MM.1S (cell line): Measurements from ENCODE around the gene SRRM2.

Experiments
- DNase-seq: peaks from one replicate; pipeline ENCODE4 v3.0.0-alpha.2; 2015
- H2AFZ ChIP-seq: fragments of 300-600 bp; sonication (generic); 2 replicates; pipeline ENCODE4 v1.6.0; 2016; ENCODE audit warnings: antibody characterized with exemption, low read length
- H3F3A ChIP-seq: fragments of 300-600 bp; sonication (generic); 2 replicates; pipeline ENCODE4 v1.6.1; 2016; ENCODE audit warnings: mild to moderate bottlenecking, antibody characterized with exemption, low read length, moderate library complexity, mixed read lengths; ENCODE audit not compliant: insufficient read depth
- H3K27ac ChIP-seq: fragments of 300-600 bp; sonication (generic); 2 replicates; pipeline ENCODE4 v1.5.1; 2016; ENCODE audit warnings: mild to moderate bottlenecking, low read length
- H3K27me3 ChIP-seq: fragments of 300-600 bp; sonication (generic); replicated peaks from 2 replicates; pipeline ENCODE4 v1.6.0; 2016; ENCODE audit warnings: low read length; ENCODE audit not compliant: insufficient read depth
- H3K36me3 ChIP-seq: fragments of 300-600 bp; sonication (generic); replicated peaks from 2 replicates; pipeline ENCODE4 v1.6.1; 2016; ENCODE audit warnings: mild to moderate bottlenecking, low read length, mixed read lengths; ENCODE audit not compliant: insufficient read depth
- H3K4me1 ChIP-seq: fragments of 300-600 bp; sonication (generic); 2 replicates; pipeline ENCODE4 v1.6.1; 2016; ENCODE audit warnings: low read length, mixed read lengths
- H3K4me2 ChIP-seq: fragments of 300-600 bp; sonication (generic); 2 replicates; pipeline ENCODE4 v1.6.0; 2016; ENCODE audit warnings: low read depth, low read length
- H3K4me3 ChIP-seq: fragments of 300-600 bp; sonication (generic); 2 replicates; pipeline ENCODE4 v1.5.1; 2016; ENCODE audit warnings: low read length, mixed read lengths
- H3K79me2 ChIP-seq: fragments of 300-600 bp; sonication (generic); 2 replicates; pipeline ENCODE4 v1.6.1; 2016; ENCODE audit warnings: mixed run types, low read length, mixed read lengths
- H3K9ac ChIP-seq: fragments of 300-600 bp; sonication (generic); 2 replicates; pipeline ENCODE4 v1.6.1; 2016; ENCODE audit warnings: low read length, mixed read lengths
- H3K9me2 ChIP-seq: fragments of 300-600 bp; sonication (generic); replicated peaks from 2 replicates; pipeline ENCODE4 v1.6.1; 2016; ENCODE audit warnings: mild to moderate bottlenecking, low read length, mixed read lengths; ENCODE audit not compliant: insufficient read depth
- H3K9me3 ChIP-seq: fragments of 300-600 bp; sonication (generic); replicated peaks from 2 replicates; pipeline ENCODE4 v1.6.1; 2016; ENCODE audit warnings: mild to moderate bottlenecking, low read length, mixed read lengths; ENCODE audit not compliant: insufficient read depth
- H4K20me1 ChIP-seq: fragments of 300-600 bp; sonication (generic); 2 replicates; pipeline ENCODE4 v1.6.1; 2016; ENCODE audit warnings: mild to moderate bottlenecking, low read length, moderate library complexity, mixed read lengths; ENCODE audit not compliant: insufficient read depth
- EZH2 ChIP-seq: fragments of 300-600 bp; sonication (generic); optimal IDR thresholded peaks from 2 replicates; pipeline ENCODE3; 2017; ENCODE audit warnings: low read depth, mild to moderate bottlenecking, antibody characterized with exemption, low read length, mixed read lengths
- EZH2phosphoT487 ChIP-seq: fragments of 300-600 bp; sonication (generic); IDR thresholded peaks from 2 replicates; pipeline ENCODE4 v1.6.1; 2018; ENCODE audit warnings: antibody characterized with exemption, low read length
- TF ChIP-seq, protein P1 (sequence below): fragments of 300-600 bp; sonication (generic); IDR thresholded peaks from 2 replicates; pipeline ENCODE4 v1.5.1; 2016; ENCODE audit warnings: antibody characterized with exemption, low read length, mixed read lengths

Gene SRRM2

DNA sequence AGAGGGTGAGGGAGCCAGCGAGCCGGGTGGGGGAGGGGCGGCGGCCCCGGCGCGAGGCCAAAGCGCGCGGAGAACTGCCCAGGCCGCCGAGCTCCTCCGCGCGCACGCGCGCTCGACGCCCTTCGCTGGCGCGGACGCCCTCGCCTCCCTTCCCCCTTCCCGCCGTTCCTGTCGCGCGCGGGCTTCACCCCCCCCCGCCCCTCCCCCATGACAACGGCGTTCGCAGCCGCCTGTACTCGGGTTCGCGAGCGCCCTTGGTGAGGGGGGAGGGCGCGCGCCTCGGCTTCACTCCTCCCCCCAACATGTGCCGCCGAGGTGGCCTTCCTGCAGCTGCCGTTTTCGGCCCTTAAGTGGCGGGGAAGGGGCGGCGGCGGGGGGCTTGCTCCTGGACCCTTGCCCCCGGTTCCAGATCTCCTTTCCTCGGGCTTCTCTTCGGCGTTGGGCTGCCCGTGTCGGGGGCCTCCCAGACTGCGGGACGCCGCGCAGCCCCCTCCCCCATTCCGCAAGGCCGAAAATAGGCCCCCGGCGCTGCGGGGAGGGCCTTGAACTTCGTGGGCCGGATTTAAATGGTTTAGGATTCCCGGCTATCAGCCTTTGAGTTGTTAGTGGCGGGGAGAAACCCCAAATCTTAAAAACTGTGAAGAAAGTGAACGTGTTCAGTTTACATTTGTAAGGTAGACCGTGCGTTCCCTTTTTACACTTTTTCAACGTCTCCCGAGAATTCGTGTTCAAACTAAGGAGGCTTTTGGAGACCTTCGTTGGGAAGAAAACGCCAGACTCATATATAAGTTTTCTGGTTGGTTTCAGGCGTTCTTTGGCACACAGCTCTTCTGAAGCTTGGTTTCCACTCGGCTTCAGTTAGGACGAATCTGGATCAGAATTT, 653 bp downstream of the SRRM2 start:
- no peaks in the 10 kb centered on the region for H3K9me2 ChIP-seq
- H3K9me3 ChIP-seq: no peaks in the 10 kb centered on the region
- H3K79me2 ChIP-seq: peaks cover 63% of the 10 kb centered on the region
- peak; percentile 80 for DNase-seq
- no peaks in the 10 kb centered on the region for H3K27me3 ChIP-seq
- peak overlapping the region; percentile 77 for H3K4me3 ChIP-seq
- no peak for TF ChIP-seq EZH2phosphoT487
- no peak for TF ChIP-seq EZH2
- TF ChIP-seq, protein P1, sequence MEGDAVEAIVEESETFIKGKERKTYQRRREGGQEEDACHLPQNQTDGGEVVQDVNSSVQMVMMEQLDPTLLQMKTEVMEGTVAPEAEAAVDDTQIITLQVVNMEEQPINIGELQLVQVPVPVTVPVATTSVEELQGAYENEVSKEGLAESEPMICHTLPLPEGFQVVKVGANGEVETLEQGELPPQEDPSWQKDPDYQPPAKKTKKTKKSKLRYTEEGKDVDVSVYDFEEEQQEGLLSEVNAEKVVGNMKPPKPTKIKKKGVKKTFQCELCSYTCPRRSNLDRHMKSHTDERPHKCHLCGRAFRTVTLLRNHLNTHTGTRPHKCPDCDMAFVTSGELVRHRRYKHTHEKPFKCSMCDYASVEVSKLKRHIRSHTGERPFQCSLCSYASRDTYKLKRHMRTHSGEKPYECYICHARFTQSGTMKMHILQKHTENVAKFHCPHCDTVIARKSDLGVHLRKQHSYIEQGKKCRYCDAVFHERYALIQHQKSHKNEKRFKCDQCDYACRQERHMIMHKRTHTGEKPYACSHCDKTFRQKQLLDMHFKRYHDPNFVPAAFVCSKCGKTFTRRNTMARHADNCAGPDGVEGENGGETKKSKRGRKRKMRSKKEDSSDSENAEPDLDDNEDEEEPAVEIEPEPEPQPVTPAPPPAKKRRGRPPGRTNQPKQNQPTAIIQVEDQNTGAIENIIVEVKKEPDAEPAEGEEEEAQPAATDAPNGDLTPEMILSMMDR: no peak
- H3K4me2 ChIP-seq: peak overlapping the region; percentile 83
- H2AFZ ChIP-seq: no peak overlapping the region
- H3K36me3 ChIP-seq: peaks cover 20% of the 10 kb centered on the region
- H3K9ac ChIP-seq: peak overlapping the region; percentile 95
- no peaks in the 10 kb centered on the region; the same call in 1 of the 2 replicates for H3F3A ChIP-seq
- H3K27ac ChIP-seq: peak overlapping the region; percentile 95
- H3K4me1 ChIP-seq: peaks cover 22% of the 10 kb centered on the region
- H4K20me1 ChIP-seq: peaks cover 37% of the 10 kb centered on the region

DNA sequence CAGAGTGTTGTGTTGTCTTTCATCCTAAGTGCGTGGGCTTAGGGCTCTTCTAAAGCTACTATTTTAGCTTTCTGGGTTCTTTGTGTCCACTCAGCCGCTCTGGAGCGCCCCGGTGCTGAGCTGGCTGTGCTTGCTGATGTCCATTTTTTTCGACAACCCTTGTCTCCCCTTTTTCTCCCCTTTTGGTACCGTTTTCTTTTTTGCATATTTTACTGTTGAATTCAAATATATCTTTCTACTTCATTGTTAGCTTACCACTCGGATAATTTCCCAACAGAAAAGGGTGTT, 1.2 kb downstream of the SRRM2 start:
- H3K27ac ChIP-seq: peak overlapping the region; percentile 95; the same call in 1 of the 2 replicates
- H4K20me1 ChIP-seq: peaks cover 37% of the 10 kb centered on the region
- no peaks in the 10 kb centered on the region for H3K9me2 ChIP-seq
- H3K27me3 ChIP-seq: no peaks in the 10 kb centered on the region
- H3K79me2 ChIP-seq: peaks cover 69% of the 10 kb centered on the region
- peak; percentile 17 for DNase-seq
- no peaks in the 10 kb centered on the region for H3K9me3 ChIP-seq
- H3K9ac ChIP-seq: peak overlapping the region; percentile 95
- H3F3A ChIP-seq: no peaks in the 10 kb centered on the region; the same call in 1 of the 2 replicates
- H2AFZ ChIP-seq: no peak overlapping the region
- peak overlapping the region; percentile 77 for H3K4me3 ChIP-seq
- TF ChIP-seq, protein P1: no peak
- TF ChIP-seq EZH2phosphoT487 (no peak), EZH2 (no peak)
- peak overlapping the region; percentile 83 for H3K4me2 ChIP-seq
- peaks cover 22% of the 10 kb centered on the region for H3K4me1 ChIP-seq
- peaks cover 26% of the 10 kb centered on the region for H3K36me3 ChIP-seq

DNA sequence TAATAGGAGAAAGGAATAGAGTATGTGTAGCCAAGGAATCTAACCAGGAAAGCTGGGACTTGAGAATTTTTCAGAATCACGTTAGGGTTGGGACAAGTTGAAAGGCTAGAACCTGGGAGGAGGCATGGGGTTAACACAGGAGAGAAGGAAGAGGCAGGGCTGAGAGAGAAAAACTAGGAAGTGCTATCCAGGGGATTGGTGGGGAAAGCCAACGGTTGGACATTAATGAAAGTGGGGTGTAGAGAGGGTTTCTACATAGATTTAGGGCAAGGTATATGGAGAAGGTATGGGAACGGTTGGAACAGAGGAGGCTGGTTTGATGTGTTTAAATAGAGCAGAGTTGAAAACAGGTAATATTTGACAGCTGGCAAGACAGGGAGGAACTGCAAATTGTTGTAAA, 2.7 kb downstream of the SRRM2 start:
- Histone ChIP-seq H3K27ac (no peak overlapping the region), H2AFZ (no peak overlapping the region), H3K79me2 (peaks cover 84% of the 10 kb centered on the region), H3K9me2 (no peaks in the 10 kb centered on the region), H3K9me3 (no peaks in the 10 kb centered on the region), H3K4me3 (no peak overlapping the region), H3K4me2 (0 out of 2 replicates have a peak overlapping the region, but pooled peaks have one; percentile 83), H3K9ac (no peak overlapping the region), H3K27me3 (no peaks in the 10 kb centered on the region), H3K4me1 (peaks cover 22% of the 10 kb centered on the region), H4K20me1 (peaks cover 37% of the 10 kb centered on the region), H3F3A (no peaks in the 10 kb centered on the region; the same call in 1 of the 2 replicates), H3K36me3 (peaks cover 41% of the 10 kb centered on the region)
- DNase-seq: no peak
- TF ChIP-seq EZH2phosphoT487 (no peak), EZH2 (no peak)
- TF ChIP-seq, protein P1: no peak
